ENCODE results near the gene KCNN1.
"Not testable (repeated sequence)": the region's sequence is repeated elsewhere in the genome, so short reads cannot be mapped to it uniquely, and the experiment has no call there.

The KCNN1 gene

GRCh38 chr19:18001777-18002345, 35.0 kb downstream of the KCNN1 start:
- DNase-seq: no peak

GRCh38 chr19:18002347-18002850, 35.5 kb downstream of the KCNN1 start:
- DNase-seq: no peak

- DNase-seq: not testable (repeated sequence)
These were observed 38.8 kb downstream of the KCNN1 start for GRCh38 chr19:18005750-18006149.

- peak; percentile 77 to 85 for DNase-seq
These were observed 40.4 kb downstream of the KCNN1 start for GRCh38 chr19:18007044-18007916.

- peak; percentile 81 to 85 for DNase-seq
These were observed 41.2 kb downstream of the KCNN1 start, which contains the start of gene ARRDC2 for GRCh38 chr19:18007917-18008673. Gene ARRDC2 (plus strand): TSS chr19:18008170. CDS start chr19:18008311, 141 bp downstream.

- DNase-seq: no peak
These were observed 41.9 kb downstream of the KCNN1 start for GRCh38 chr19:18008814-18009213.

GRCh38 chr19:18009412-18010066, 42.6 kb downstream of the KCNN1 start:
- DNase-seq: no peak

GRCh38 chr19:18010149-18010548, 43.2 kb downstream of the KCNN1 start:
- no peak for DNase-seq

GRCh38 chr19:18013210-18014111, 46.6 kb downstream of the KCNN1 start:
- DNase-seq: no peak

GRCh38 chr19:18014197-18014596, 47.3 kb downstream of the KCNN1 start:
- no peak for DNase-seq

GRCh38 chr19:18016209-18016910, 49.5 kb downstream of the KCNN1 start:
- DNase-seq: no peak

- no peak for DNase-seq
These were observed 50.6 kb downstream of the KCNN1 start for GRCh38 chr19:18017275-18018083.

- no peak for DNase-seq
These were observed 53.5 kb downstream of the KCNN1 start for GRCh38 chr19:18020212-18021085.

GRCh38 chr19:18021121-18021755, 54.3 kb downstream of the KCNN1 start:
- DNase-seq: peak in 1 of 2 donors; percentile 47

- DNase-seq: no peak
These were observed 56.8 kb downstream of the KCNN1 start for GRCh38 chr19:18023622-18024251.

GRCh38 chr19:18027151-18027550, 60.2 kb downstream of the KCNN1 start:
- no peak for DNase-seq

GRCh38 chr19:18029617-18030338, 62.9 kb downstream of the KCNN1 start:
- DNase-seq: no peak

Measured in stimulated activated CD4-positive, alpha-beta T cell treated with anti-CD3 and anti-CD28 coated beads, Interleukin-2, amount 100 ng/mL, for 48 hours (primary cell).